Activated CD4-positive, alpha-beta T cell treated with anti-CD3 and anti-CD28 coated beads for 36 hours (primary cell): ENCODE data around the gene SP1. TPM values are rescaled to one million over a fixed set of nuclear protein-coding genes. Genes with fewer than 3 reads are reported as not detected.
"Not testable (repeated sequence)": the region's sequence is repeated elsewhere in the genome, so short reads cannot be mapped to it uniquely, and the experiment has no call there.

Experiments used
- ATAC-seq: fragments of 200-7000 bp; cut with Tn5 transposase; one replicate; pipeline ENCODE4 v1.10.0; 2021; ENCODE audit warnings: mild to moderate bottlenecking, moderate library complexity
- CTCF ChIA-PET: fragments of 350-600 bp; sonication (Branson Sonifier 250); formaldehyde crosslinking; loops from one replicate; lab custom pipeline; 2021; ENCODE audit warnings: antibody characterized with exemption; lab: Charles Lee
- POLR2A ChIA-PET: fragments of 350-600 bp; sonication (Branson Sonifier 250); formaldehyde crosslinking; loops from one replicate; lab custom pipeline; 2021; ENCODE audit warnings: antibody characterized with exemption, inconsistent platforms; lab: Charles Lee
- DNase-seq: peaks from one replicate; pipeline ENCODE4 v3.0.0-alpha.2; 2020
- H3K27ac Mint-ChIP-seq: one replicate; pipeline ENCODE4 v1.8.0; 2021; ENCODE audit warnings: mixed read lengths
- H3K27me3 Mint-ChIP-seq: one replicate; pipeline ENCODE4 v1.8.0; 2021; ENCODE audit warnings: mixed read lengths
- H3K36me3 Mint-ChIP-seq: one replicate; pipeline ENCODE4 v1.8.0; 2021; ENCODE audit warnings: low read depth, mixed read lengths
- H3K4me1 Mint-ChIP-seq: one replicate; pipeline ENCODE4 v1.8.0; 2021; ENCODE audit warnings: mixed read lengths
- H3K4me3 Mint-ChIP-seq: one replicate; pipeline ENCODE4 v1.8.0; 2021; ENCODE audit warnings: mild to moderate bottlenecking, moderate library complexity, mixed read lengths
- H3K9me3 Mint-ChIP-seq: one replicate; pipeline ENCODE4 v1.8.0; 2021; ENCODE audit warnings: low read depth, mixed read lengths
- intact Hi-C, 2 experiments: fragments of 100-400 bp; cut with DNase I in 1 of 2; cut with micrococcal nuclease in 1 of 2; formaldehyde crosslinking; loops; one replicate each; pipeline versions ENCODE4 v1.14.2 to v1.15.1; 2022 to 2024; cut with DNase I, micrococcal nuclease
- total RNA-seq, 2 experiments: library from RNA; stranded (reverse); gene quantifications; one replicate each; pipeline ENCODE4 v1.2.3, GENCODE V29; 2021

SP1 gene
- total RNA-seq, 2 experiments from 2014 or later, result 76.8 to 93.5 TPM

GRCh38 chr12:53444593-53445325 lies 64.8 kb downstream of the SP1 start:
- peak overlapping the region; percentile 31 for H3K27ac Mint-ChIP-seq
- DNase-seq, H3K27me3 Mint-ChIP-seq, ATAC-seq, intact Hi-C loops, H3K4me3 Mint-ChIP-seq, H3K9me3 Mint-ChIP-seq: not testable (repeated sequence)
- H3K36me3 Mint-ChIP-seq, result peaks cover 41% of the 10 kb centered on the region
- POLR2A ChIA-PET, result interaction anchor here (0.5 to 0.7 kb wide), 2 partner anchors 48 to 240 kb away, joined by 5 to 7 read pairs; no protein-coding TSS in a partner anchor
- CTCF ChIA-PET, result interaction anchor here (1.0 to 1.5 kb wide), 2 partner anchors 11 to 99 kb away, joined by 3 to 4 read pairs; no protein-coding TSS in a partner anchor
- peaks cover 30% of the 10 kb centered on the region for H3K4me1 Mint-ChIP-seq

GRCh38 chr12:53450936-53451335 lies 71.0 kb downstream of the SP1 start:
- POLR2A ChIA-PET, result no interaction called here
- CTCF ChIA-PET, result interaction anchor here (0.6 to 1.6 kb wide), 7 partner anchors 10 to 130 kb away, joined by 3 to 8 read pairs (median 3); partner anchors contain the start of genes AAAS and PRR13
- no peak overlapping the region for H3K4me3 Mint-ChIP-seq
- no peaks in the 10 kb centered on the region for H3K27me3 Mint-ChIP-seq
- H3K9me3 Mint-ChIP-seq, result no peaks in the 10 kb centered on the region
- no peak for DNase-seq
- peaks cover 49% of the 10 kb centered on the region for H3K36me3 Mint-ChIP-seq
- H3K4me1 Mint-ChIP-seq, result peaks cover 26% of the 10 kb centered on the region
- H3K27ac Mint-ChIP-seq, result peak overlapping the region; percentile 19
- no peak for ATAC-seq
- intact Hi-C loops, result loop anchor here (1.0 to 5.0 kb wide), 7 partner anchors 10 to 826 kb away; partner anchors contain the start of genes PRR13 (in 2 of the 2), AAAS (in 1 of the 2), ATF7 (in 1 of the 2) and ATP5MC2 (in 1 of the 2)

- POLR2A ChIA-PET, result no interaction called here
- intact Hi-C loops, result loop anchor here (1.0 to 5.0 kb wide), 16 partner anchors 10 to 826 kb away; partner anchors contain the start of genes PRR13 (in 2 of the 2), TARBP2 (in 2 of the 2), AAAS (in 1 of the 2) and ATF7 (in 1 of the 2)
- H3K9me3 Mint-ChIP-seq, result no peaks in the 10 kb centered on the region
- peaks cover 27% of the 10 kb centered on the region for H3K4me1 Mint-ChIP-seq
- H3K4me3 Mint-ChIP-seq, result peak within 1 kb of the TSS; percentile 94
- CTCF ChIA-PET, result interaction anchor here (0.6 to 1.6 kb wide), 9 partner anchors 10 to 273 kb away, joined by 3 to 8 read pairs (median 3); partner anchors contain the start of genes AAAS and PRR13
- H3K27ac Mint-ChIP-seq, result peak within 1 kb of the TSS; percentile 96
- peak; percentile 97 for ATAC-seq
- H3K36me3 Mint-ChIP-seq, result peaks cover 50% of the 10 kb centered on the region
- peak; percentile 99 for DNase-seq
- no peaks in the 10 kb centered on the region for H3K27me3 Mint-ChIP-seq
Observed at GRCh38 chr12:53451661-53452158, 71.7 kb downstream of the SP1 start, which contains the start of gene PCBP2. Gene PCBP2, plus strand, starts transcription at chr12:53452102. Its CDS starts 2,699 bp downstream, at chr12:53454801.

GRCh38 chr12:53452159-53453077 lies 72.4 kb downstream of the SP1 start:
- peaks cover 51% of the 10 kb centered on the region for H3K36me3 Mint-ChIP-seq
- peak overlapping the region; percentile 94 for H3K4me3 Mint-ChIP-seq
- ATAC-seq, result peak; percentile 14
- peak; percentile 84 for DNase-seq
- no peaks in the 10 kb centered on the region for H3K27me3 Mint-ChIP-seq
- CTCF ChIA-PET, result interaction anchor here (0.6 to 4.5 kb wide), 7 partner anchors 10 to 131 kb away, joined by 3 to 32 read pairs (median 3); no protein-coding TSS in a partner anchor
- no peaks in the 10 kb centered on the region for H3K9me3 Mint-ChIP-seq
- peak overlapping the region; percentile 96 for H3K27ac Mint-ChIP-seq
- intact Hi-C loops, result loop anchor here (1.0 to 5.0 kb wide), 10 partner anchors 16 to 825 kb away; partner anchors contain the start of genes TARBP2 (in 2 of the 2), EIF4B (in 1 of the 2), MYG1 (in 1 of the 2) and PFDN5 (in 1 of the 2)
- POLR2A ChIA-PET, result interaction anchor here (0.6 kb wide), 1 partner anchor 22 kb away, joined by 6 read pairs; no protein-coding TSS in a partner anchor
- peaks cover 27% of the 10 kb centered on the region for H3K4me1 Mint-ChIP-seq

- ChIA-PET CTCF (interaction anchor here (0.6 to 4.5 kb wide), 5 partner anchors 22 to 667 kb away, joined by 3 to 32 read pairs (median 3); partner anchors contain the start of genes AAAS and SP1), POLR2A (interaction anchor here (0.7 to 3.6 kb wide), 5 partner anchors 11 to 75 kb away, joined by 3 to 19 read pairs (median 11); partner anchors contain the start of gene SP1)
- ATAC-seq, result no peak
- Mint-ChIP-seq H3K27ac (peak overlapping the region; percentile 62), H3K4me1 (peaks cover 31% of the 10 kb centered on the region), H3K27me3 (no peaks in the 10 kb centered on the region), H3K4me3 (peak overlapping the region; percentile 94), H3K9me3 (no peaks in the 10 kb centered on the region), H3K36me3 (peaks cover 53% of the 10 kb centered on the region)
- intact Hi-C loops, result loop anchor here (2.0 to 5.0 kb wide), 6 partner anchors 15 to 823 kb away; partner anchors contain the start of gene TARBP2 (in 1 of the 2)
- no peak for DNase-seq
Observed at GRCh38 chr12:53453953-53454640, 74.1 kb downstream of the SP1 start.

- DNase-seq (no peak), ATAC-seq (no peak)
- Mint-ChIP-seq H3K4me1 (peaks cover 33% of the 10 kb centered on the region), H3K9me3 (no peaks in the 10 kb centered on the region), H3K27me3 (no peaks in the 10 kb centered on the region), H3K4me3 (peak overlapping the region; percentile 94), H3K27ac (peak overlapping the region; percentile 62), H3K36me3 (peaks cover 56% of the 10 kb centered on the region)
- ChIA-PET CTCF (interaction anchor here (0.6 to 4.5 kb wide), 4 partner anchors 9 to 666 kb away, joined by 3 to 32 read pairs (median 4); partner anchors contain the start of gene AAAS), POLR2A (interaction anchor here (0.7 to 3.6 kb wide), 7 partner anchors 10 to 75 kb away, joined by 3 to 19 read pairs (median 7); partner anchors contain the start of gene SP1)
- intact Hi-C loops, result loop anchor here in 1 of 2 experiments (2.0 to 5.0 kb wide), 2 partner anchors 20 to 823 kb away; no protein-coding TSS in a partner anchor
Observed at GRCh38 chr12:53454707-53455106, 74.7 kb downstream of the SP1 start.

- intact Hi-C loops, result loop anchor here in 1 of 2 experiments (2.0 kb wide), 1 partner anchor 16 kb away; no protein-coding TSS in a partner anchor
- Mint-ChIP-seq H3K27me3 (no peaks in the 10 kb centered on the region), H3K4me3 (no peak overlapping the region), H3K9me3 (no peaks in the 10 kb centered on the region), H3K36me3 (peaks cover 78% of the 10 kb centered on the region), H3K27ac (no peak overlapping the region), H3K4me1 (peaks cover 42% of the 10 kb centered on the region)
- no peak for DNase-seq
- POLR2A ChIA-PET, result interaction anchor here (1.0 to 3.6 kb wide), 4 partner anchors 13 to 33 kb away, joined by 3 to 18 read pairs (median 4); no protein-coding TSS in a partner anchor
- no peak for ATAC-seq
- CTCF ChIA-PET, result interaction anchor here (0.6 to 4.5 kb wide), 2 partner anchors 19 to 77 kb away, joined by 3 to 32 read pairs; no protein-coding TSS in a partner anchor
Observed at GRCh38 chr12:53456654-53457366, 76.8 kb downstream of the SP1 start.

- H3K4me3 Mint-ChIP-seq, result no peak overlapping the region
- peaks cover 46% of the 10 kb centered on the region for H3K4me1 Mint-ChIP-seq
- H3K36me3 Mint-ChIP-seq, result peaks cover 83% of the 10 kb centered on the region
- no peaks in the 10 kb centered on the region for H3K27me3 Mint-ChIP-seq
- ChIA-PET POLR2A (interaction anchor here (0.6 to 0.7 kb wide), 3 partner anchors 11 to 20 kb away, joined by 3 to 4 read pairs (median 4); no protein-coding TSS in a partner anchor), CTCF (interaction anchor here (1.8 to 2.1 kb wide), 2 partner anchors 14 to 23 kb away, joined by 5 to 8 read pairs; no protein-coding TSS in a partner anchor)
- intact Hi-C loops, result no loop called here
- H3K9me3 Mint-ChIP-seq, result no peaks in the 10 kb centered on the region
- DNase-seq, result no peak
- no peak for ATAC-seq
- H3K27ac Mint-ChIP-seq, result peak overlapping the region; percentile 47
Observed at GRCh38 chr12:53459097-53459496, 79.1 kb downstream of the SP1 start.

- intact Hi-C loops, result loop anchor here (1.0 to 5.0 kb wide), 2 partner anchors 9 to 439 kb away; no protein-coding TSS in a partner anchor
- Mint-ChIP-seq H3K9me3 (no peaks in the 10 kb centered on the region), H3K4me1 (peaks cover 43% of the 10 kb centered on the region), H3K27me3 (no peaks in the 10 kb centered on the region), H3K4me3 (no peak overlapping the region), H3K36me3 (peaks cover 83% of the 10 kb centered on the region), H3K27ac (peak overlapping the region; percentile 80)
- DNase-seq, result no peak
- ChIA-PET POLR2A (interaction anchor here (0.6 to 1.1 kb wide), 2 partner anchors 108 to 175 kb away, joined by 3 read pairs; no protein-coding TSS in a partner anchor), CTCF (interaction anchor here (0.5 to 1.1 kb wide), 2 partner anchors 15 to 436 kb away, joined by 3 read pairs; no protein-coding TSS in a partner anchor)
- no peak for ATAC-seq
Observed at GRCh38 chr12:53461059-53461458, 81.1 kb downstream of the SP1 start.
